H1 (cell line): ENCODE results near the gene ACVR2B. TPM values are rescaled to one million over a fixed set of nuclear protein-coding genes. Genes with fewer than 3 reads are reported as not detected.
"Not testable (repeated sequence)": the region's sequence is repeated elsewhere in the genome, so short reads cannot be mapped to it uniquely, and the experiment has no call there.

Experiments used
- CTCF ChIA-PET: fragments of 300-600 bp; sonication (Branson Sonifier 250); formaldehyde crosslinking; loops from one replicate; lab custom pipeline; 2021; ENCODE audit not compliant: partially characterized antibody; lab: Charles Lee
- POLR2A ChIA-PET: fragments of 300-600 bp; sonication (Branson Sonifier 250); formaldehyde crosslinking; loops from one replicate; lab custom pipeline; 2021; ENCODE audit warnings: inconsistent platforms; ENCODE audit not compliant: partially characterized antibody; lab: Charles Lee
- DNase-seq, 2 experiments: peaks; one replicate each; pipeline versions ENCODE4 v3.0.0 to v3.0.0-alpha.2; 2010 to 2022; ENCODE audit warnings: low spot score in 2 of 2, low read depth in 1 of 2, mixed read lengths in 1 of 2
- FAIRE-seq: peaks from 2 replicates; lab custom pipeline; 2011; peaks lifted over from hg19 to GRCh38; lab: Jason Lieb, UNC
- H2AFZ ChIP-seq: 2 replicates; pipeline ENCODE4 v1.8.1; 2012; ENCODE audit warnings: low read length, inconsistent platforms
- H2AK5ac ChIP-seq: 2 replicates; pipeline ENCODE4 v1.6.1; 2013; ENCODE audit warnings: low read depth, low read length
- H2BK120ac ChIP-seq: replicated peaks from 2 replicates; pipeline ENCODE3; 2013; ENCODE audit warnings: low read depth, low read length, inconsistent platforms
- H2BK12ac ChIP-seq: 2 replicates; pipeline ENCODE4 v1.6.1; 2013; ENCODE audit warnings: low read depth, low read length
- H2BK15ac ChIP-seq: 2 replicates; pipeline ENCODE4 v1.6.1; 2013; ENCODE audit warnings: low read length
- H2BK20ac ChIP-seq: 2 replicates; pipeline ENCODE4 v1.6.1; 2013; ENCODE audit warnings: low read length
- H2BK5ac ChIP-seq: 2 replicates; pipeline ENCODE4 v1.6.1; 2013; ENCODE audit warnings: low read depth, low read length
- H3K14ac ChIP-seq: 2 replicates; pipeline ENCODE4 v1.6.1; 2013; ENCODE audit warnings: inconsistent platforms; ENCODE audit not compliant: insufficient read length
- H3K18ac ChIP-seq: 2 replicates; pipeline ENCODE4 v1.6.1; 2013; ENCODE audit warnings: low read length; ENCODE audit errors: extremely low read depth
- H3K23ac ChIP-seq: 2 replicates; pipeline ENCODE4 v1.6.1; 2013; ENCODE audit warnings: inconsistent platforms; ENCODE audit not compliant: insufficient read length
- H3K23me2 ChIP-seq: 2 replicates; pipeline ENCODE4 v1.6.1; 2013; ENCODE audit warnings: low read depth, low read length
- H3K27ac ChIP-seq: 2 replicates; pipeline ENCODE4 v1.6.1; 2011; ENCODE audit warnings: low read depth, low read length, inconsistent platforms
- H3K27me3 ChIP-seq, 4 experiments: replicated peaks in 1 of 4; 1 replicate in 1 of 4; 2 replicates in 3 of 4; pipeline versions ENCODE4 v1.6.1 to v1.8.1; 2011 to 2013; ENCODE audit warnings: low read length in 3 of 4, mild to moderate bottlenecking in 3 of 4, inconsistent platforms in 2 of 4, mixed read lengths in 2 of 4, moderate library complexity in 1 of 4; ENCODE audit not compliant: control insufficient read depth in 3 of 4, insufficient read depth in 3 of 4; ENCODE audit errors: extremely low read depth in 1 of 4
- H3K36me3 ChIP-seq, 4 experiments: 2 replicates each; pipeline versions ENCODE4 v1.6.1 to v1.8.1; 2011 to 2013; ENCODE audit warnings: mild to moderate bottlenecking in 4 of 4, low read length in 3 of 4, moderate library complexity in 2 of 4, control low read depth in 1 of 4, inconsistent platforms in 1 of 4; ENCODE audit not compliant: insufficient read depth in 4 of 4, control insufficient read depth in 2 of 4
- H3K4ac ChIP-seq: replicated peaks from 2 replicates; pipeline ENCODE3; 2013; ENCODE audit warnings: low read length, low read depth, mixed read lengths, inconsistent platforms; ENCODE audit not compliant: insufficient read length
- H3K4me1 ChIP-seq, 4 experiments: replicated peaks in 1 of 4; 1 replicate in 1 of 4; 2 replicates in 3 of 4; pipeline versions ENCODE4 v1.6.1 to v1.8.1; 2011 to 2013; ENCODE audit warnings: low read length in 3 of 4, inconsistent platforms in 2 of 4, mixed read lengths in 1 of 4; ENCODE audit not compliant: insufficient read depth in 4 of 4, control insufficient read depth in 3 of 4
- H3K4me2 ChIP-seq, 2 experiments: 2 replicates each; pipeline versions ENCODE4 v1.6.1 to v1.8.1; 2011 to 2013; ENCODE audit warnings: low read depth in 2 of 2, low read length in 2 of 2, control low read depth in 1 of 2, inconsistent platforms in 1 of 2, mild to moderate bottlenecking in 1 of 2; ENCODE audit not compliant: insufficient read depth in 1 of 2
- H3K4me3 ChIP-seq, 4 experiments: fragments of 200-600, 300-600 bp in 1 of 4; sonication (generic), shearing (Covaris generic), sonication (Bioruptor Twin) in 1 of 4; 2 replicates each; pipeline versions ENCODE4 v1.5.1 to v1.8.1; 2011 to 2016; ENCODE audit warnings: low read length in 4 of 4, low read depth in 3 of 4, control low read depth in 2 of 4, inconsistent platforms in 2 of 4, mild to moderate bottlenecking in 2 of 4, mixed read lengths in 1 of 4, moderate library complexity in 1 of 4; ENCODE audit not compliant: insufficient read depth in 2 of 4; ENCODE audit errors: extremely low read depth in 1 of 4
- H3K56ac ChIP-seq: replicated peaks from 2 replicates; pipeline ENCODE3; 2013; ENCODE audit warnings: low read depth, mild to moderate bottlenecking, mixed read lengths, low read length, inconsistent platforms; ENCODE audit not compliant: insufficient read length
- H3K79me1 ChIP-seq: 2 replicates; pipeline ENCODE4 v1.6.1; 2013; ENCODE audit warnings: low read depth, low read length, control low read depth
- H3K79me2 ChIP-seq, 2 experiments: 2 replicates each; pipeline versions ENCODE4 v1.6.1 to v1.8.1; 2012 to 2013; ENCODE audit warnings: low read length in 2 of 2, mild to moderate bottlenecking in 2 of 2, inconsistent platforms in 1 of 2; ENCODE audit not compliant: insufficient read depth in 2 of 2, control insufficient read depth in 1 of 2
- H3K9ac ChIP-seq, 4 experiments: replicated peaks in 1 of 4; 1 replicate in 1 of 4; 2 replicates in 3 of 4; pipeline versions ENCODE4 v1.6.1 to v1.8.1; 2011 to 2013; ENCODE audit warnings: low read depth in 3 of 4, low read length in 3 of 4, control low read depth in 2 of 4, mild to moderate bottlenecking in 2 of 4, moderate library complexity in 2 of 4, inconsistent platforms in 1 of 4; ENCODE audit errors: extremely low read depth in 1 of 4
- H3K9me3 ChIP-seq, 2 experiments: 2 replicates each; pipeline versions ENCODE4 v1.6.1 to v1.8.1; 2012 to 2013; ENCODE audit warnings: mild to moderate bottlenecking in 2 of 2, moderate library complexity in 2 of 2, control low read depth in 1 of 2, inconsistent platforms in 1 of 2, low read depth in 1 of 2, low read length in 1 of 2, mixed read lengths in 1 of 2; ENCODE audit not compliant: insufficient read depth in 2 of 2
- H4K20me1 ChIP-seq, 2 experiments: replicated peaks in 1 of 2; 2 replicates each; pipeline versions ENCODE3 to v1.8.1; 2011 to 2013; ENCODE audit warnings: inconsistent platforms in 2 of 2, low read length in 2 of 2, mild to moderate bottlenecking in 1 of 2; ENCODE audit not compliant: insufficient read depth in 2 of 2, control insufficient read depth in 1 of 2
- H4K5ac ChIP-seq: 2 replicates; pipeline ENCODE4 v1.6.1; 2013; ENCODE audit warnings: low read length, low read depth, mixed read lengths, inconsistent platforms; ENCODE audit not compliant: insufficient read length
- H4K8ac ChIP-seq: 2 replicates; pipeline ENCODE4 v1.8.0; 2013; ENCODE audit warnings: mild to moderate bottlenecking, moderate library complexity, low read length, inconsistent platforms; ENCODE audit not compliant: insufficient read depth; ENCODE audit errors: extremely low read depth
- H4K91ac ChIP-seq: replicated peaks from 2 replicates; pipeline ENCODE3; 2013; ENCODE audit warnings: low read length, mixed read lengths, inconsistent platforms; ENCODE audit not compliant: insufficient read length
- CHD1 ChIP-seq: IDR thresholded peaks from 2 replicates; pipeline ENCODE4 v1.6.1; 2012; ENCODE audit warnings: low read depth, low read length, improper control_type of control experiment
- EP300 ChIP-seq, 2 experiments: IDR thresholded peaks; 1 replicate in 1 of 2; 2 replicates in 1 of 2; pipeline ENCODE4 v1.6.1; 2011 to 2012; ENCODE audit warnings: low read depth in 2 of 2, low read length in 2 of 2, mild to moderate bottlenecking in 2 of 2, borderline replicate concordance in 1 of 2, inconsistent platforms in 1 of 2, moderate library complexity in 1 of 2
- EZH2 ChIP-seq: fragments of 200-600 bp; sonication (generic); IDR thresholded peaks from 2 replicates; pipeline ENCODE4 v1.7.1; 2012; ENCODE audit warnings: low read depth, mild to moderate bottlenecking, moderate library complexity, low read length, inconsistent platforms; ENCODE audit not compliant: severe bottlenecking
- KDM5A ChIP-seq: fragments of 200-600 bp; IDR thresholded peaks from 2 replicates; pipeline ENCODE4 v1.7.1; 2012; ENCODE audit warnings: mild to moderate bottlenecking, low read length, inconsistent platforms, mixed read lengths
- PHF8 ChIP-seq: fragments of 200-600 bp; sonication (generic); conservative IDR thresholded peaks from 2 replicates; pipeline ENCODE4 v1.7.1; 2012; ENCODE audit warnings: low read depth, mild to moderate bottlenecking, inconsistent platforms, low read length, moderate library complexity
- SAP30 ChIP-seq: fragments of 300-600 bp; sonication (generic); IDR thresholded peaks from 2 replicates; pipeline ENCODE4 v1.7.1; 2012; ENCODE audit warnings: low read length, moderate library complexity, mild to moderate bottlenecking, inconsistent platforms; ENCODE audit not compliant: insufficient read depth, insufficient replicate concordance
- WGBS, 2 experiments: shearing (Covaris generic) in 1 of 2; methylation state at CpG; one replicate each; pipeline versions ENCODE4 v1.1.6 to v1.1.7; 2013 to 2015; ENCODE audit warnings: low lambda C conversion rate in 2 of 2, mixed read lengths in 2 of 2, inconsistent platforms in 1 of 2, low coverage in 1 of 2, missing lambda C conversion rate in 1 of 2; ENCODE audit not compliant: insufficient replicate concordance in 2 of 2, insufficient coverage in 1 of 2, insufficient read length in 1 of 2; ENCODE audit errors: extremely low coverage in 1 of 2, missing lambda C conversion rate in 1 of 2; 5-methylcytosine and 5-hydroxymethylcytosine counted together
- polyA plus RNA-seq, 7 experiments: library from polyadenylated mRNA; depleted of rRNA in 3 of 7; stranded (reverse) in 5 of 7; unstranded in 2 of 7; fragments of >200 nt in 5 of 7; fragments of 200-250 nt in 2 of 7; gene quantifications; 1 replicate in 5 of 7; 2 replicates in 1 of 7; 4 replicates in 1 of 7; pipeline versions ENCODE4 v1.2.1 to v1.2.3, GENCODE V29; 2011 to 2013; ENCODE audit warnings: missing spikeins in 2 of 7, mixed read lengths in 2 of 7
- total RNA-seq: library from RNA; stranded (reverse); fragmentation: NEBNext Ultra II Directional; extraction: Animal tissue kit (Norgen Biotek cat#: 25700); gene quantifications from 2 replicates; pipeline ENCODE4 v1.2.1, GENCODE V29; 2021

ACVR2B gene
- total and polyA plus RNA-seq, 2 of the 8 experiments (the other 6 are each of a cell fraction or from before 2014, with no cell fraction given) = 24.7 to 109 TPM

DNA sequence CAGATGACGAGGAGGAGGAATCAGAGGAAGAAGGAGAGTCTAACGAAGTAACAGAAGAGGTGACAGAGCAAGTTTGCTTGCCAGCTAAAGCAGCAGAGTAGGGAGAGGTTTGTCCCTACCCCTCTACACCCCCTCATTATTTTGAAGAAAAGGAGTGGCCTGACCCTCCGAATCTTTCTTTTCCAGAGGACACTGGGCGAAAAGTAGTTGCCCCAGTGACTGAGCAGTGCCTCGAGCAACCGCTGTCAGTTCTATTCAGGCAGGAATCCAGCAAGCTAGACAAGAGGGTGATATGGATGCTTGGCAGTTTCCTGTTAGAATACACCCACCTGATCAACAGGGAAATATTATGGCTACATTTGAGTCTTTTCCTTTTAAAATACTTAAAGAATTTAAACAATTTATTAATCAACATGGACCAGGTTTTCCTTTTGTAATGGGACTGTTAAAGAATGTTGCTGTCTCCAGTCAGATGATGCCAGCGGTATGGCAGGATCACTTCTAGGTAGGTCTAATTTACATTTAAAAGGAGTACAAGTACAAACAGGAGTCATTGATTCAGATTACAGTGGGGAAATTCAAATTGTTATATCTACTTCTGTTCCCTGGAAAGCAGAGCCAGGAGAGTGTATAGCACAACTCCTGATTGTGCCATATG lies 31.9 kb upstream of the ACVR2B start (continued):
- TF ChIP-seq EP300 (IDR thresholded peaks at IDR 0.05; ENCODE audit: borderline replicate concordance in 1 of 2, low read depth in 2 of 2, low read length in 2 of 2) (no peak), KDM5A (no peak), EZH2 (no peak), PHF8 (no peak), SAP30 (no peak), CHD1 (no peak)

DNA sequence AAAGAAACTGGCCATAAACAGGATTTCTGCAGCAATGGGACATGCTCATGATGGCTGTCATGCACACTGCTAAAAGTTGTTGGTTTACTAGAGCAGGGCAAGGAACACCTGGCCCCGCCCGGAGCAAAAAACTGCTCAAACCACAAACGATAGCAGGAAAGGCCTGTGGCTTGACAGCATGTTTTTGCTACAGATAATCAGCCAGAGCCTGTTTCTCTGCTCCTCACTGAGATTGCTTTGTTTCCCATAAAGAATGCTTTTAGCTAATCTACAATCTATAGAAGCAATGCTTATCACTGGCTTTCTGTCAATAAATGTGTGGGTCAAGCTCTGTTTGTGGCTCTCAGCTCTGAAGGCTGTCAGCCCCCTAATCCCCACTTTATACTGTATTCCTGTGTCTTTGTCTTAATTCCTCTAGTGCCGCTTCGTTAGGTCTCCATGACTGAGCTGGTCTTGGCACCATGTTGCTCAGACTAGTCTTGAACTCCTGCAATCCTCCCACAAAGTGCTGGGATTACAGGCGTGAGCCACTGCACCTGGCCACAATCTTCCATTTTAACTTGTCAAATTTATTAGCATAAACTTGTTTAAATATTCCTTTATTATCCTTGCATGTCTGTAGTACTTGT lies 26.8 kb upstream of the ACVR2B start:
- not testable (repeated sequence) for H3K4ac ChIP-seq, H4K5ac ChIP-seq, H2BK20ac ChIP-seq, H4K8ac ChIP-seq, H3K27me3 ChIP-seq, H3K79me1 ChIP-seq, H2AK5ac ChIP-seq, H3K14ac ChIP-seq, H3K23me2 ChIP-seq, H2BK5ac ChIP-seq, DNase-seq, FAIRE-seq, H2BK120ac ChIP-seq, H2BK15ac ChIP-seq, H3K4me2 ChIP-seq, H3K56ac ChIP-seq, H2AFZ ChIP-seq, H3K9me3 ChIP-seq, H4K20me1 ChIP-seq, H3K18ac ChIP-seq, H3K36me3 ChIP-seq, H3K4me3 ChIP-seq, H2BK12ac ChIP-seq, H3K27ac ChIP-seq, H3K4me1 ChIP-seq, H3K79me2 ChIP-seq, H4K91ac ChIP-seq, H3K23ac ChIP-seq, H3K9ac ChIP-seq
- 84% methylated on average over 6 of the region's 6 CpGs; no CpG with 5 or more reads in 1 of the 2 experiments for WGBS, 2 experiments
- ChIA-PET CTCF (interaction anchor here (0.9 to 1.7 kb wide), 3 partner anchors 13 to 54 kb away, joined by 3 read pairs; no protein-coding TSS in a partner anchor), POLR2A (interaction anchor here (1.1 kb wide), 1 partner anchor 28 kb away, joined by 3 read pairs; no protein-coding TSS in a partner anchor)
